Epidermal melanocyte (primary cell): ENCODE results near the gene ULBP2.
"Not testable (repeated sequence)": the region's sequence is repeated elsewhere in the genome, so short reads cannot be mapped to it uniquely, and the experiment has no call there.

Experiments
- DNase-seq: peaks from one replicate; pipeline ENCODE4 v3.0.0; 2011; ENCODE audit warnings: low spot score; ENCODE audit not compliant: insufficient read length

Gene ULBP2

GRCh38 chr6:149925974-149926777, 15.6 kb upstream of the ULBP2 start:
- DNase-seq = no peak

GRCh38 chr6:149927025-149927424, 14.8 kb upstream of the ULBP2 start:
- not testable (repeated sequence) for DNase-seq

GRCh38 chr6:149929422-149929821, 12.4 kb upstream of the ULBP2 start:
- DNase-seq = no peak

GRCh38 chr6:149931501-149931900, 10.3 kb upstream of the ULBP2 start:
- no peak for DNase-seq

GRCh38 chr6:149933036-149933435, 8.8 kb upstream of the ULBP2 start:
- DNase-seq = no peak

GRCh38 chr6:149933461-149933860, 8.4 kb upstream of the ULBP2 start:
- DNase-seq = no peak

- no peak for DNase-seq
Observed at GRCh38 chr6:149934249-149935156, 7.3 kb upstream of the ULBP2 start.

GRCh38 chr6:149935246-149935645, 6.6 kb upstream of the ULBP2 start:
- no peak for DNase-seq

GRCh38 chr6:149935668-149936067, 6.1 kb upstream of the ULBP2 start:
- DNase-seq = no peak

- DNase-seq = no peak
Observed at GRCh38 chr6:149936743-149937142, 5.1 kb upstream of the ULBP2 start.

GRCh38 chr6:149938013-149938570, 3.7 kb upstream of the ULBP2 start:
- DNase-seq = not testable (repeated sequence)

GRCh38 chr6:149938571-149939355, 3.1 kb upstream of the ULBP2 start:
- no peak for DNase-seq

GRCh38 chr6:149939356-149939648, 2.5 kb upstream of the ULBP2 start:
- DNase-seq = no peak

GRCh38 chr6:149939909-149940671, 1.7 kb upstream of the ULBP2 start:
- no peak for DNase-seq

- DNase-seq = no peak
Observed at GRCh38 chr6:149940672-149940982, 1.2 kb upstream of the ULBP2 start.

- DNase-seq = no peak
Observed at GRCh38 chr6:149942461-149942829, 631 bp downstream of the ULBP2 start.

GRCh38 chr6:149943321-149943720, 1.5 kb downstream of the ULBP2 start:
- not testable (repeated sequence) for DNase-seq

GRCh38 chr6:149945276-149945675, 3.5 kb downstream of the ULBP2 start:
- DNase-seq = not testable (repeated sequence)

GRCh38 chr6:149946631-149947030, 4.8 kb downstream of the ULBP2 start:
- not testable (repeated sequence) for DNase-seq

- DNase-seq = not testable (repeated sequence)
Observed at GRCh38 chr6:149947533-149947932, 5.7 kb downstream of the ULBP2 start.

- no peak for DNase-seq
Observed at GRCh38 chr6:149948011-149948410, 6.2 kb downstream of the ULBP2 start.
